ENCODE data around the gene ANGPTL3. TPM values are rescaled to one million over a fixed set of nuclear protein-coding genes. Genes with fewer than 3 reads are reported as not detected.
"Not testable (repeated sequence)": the region's sequence is repeated elsewhere in the genome, so short reads cannot be mapped to it uniquely, and the experiment has no call there.

ANGPTL3 gene
- polyA plus RNA-seq, 1 donor (not counting 4 experiments of a cell fraction or from before 2014, with no cell fraction given), result not detected

DNA sequence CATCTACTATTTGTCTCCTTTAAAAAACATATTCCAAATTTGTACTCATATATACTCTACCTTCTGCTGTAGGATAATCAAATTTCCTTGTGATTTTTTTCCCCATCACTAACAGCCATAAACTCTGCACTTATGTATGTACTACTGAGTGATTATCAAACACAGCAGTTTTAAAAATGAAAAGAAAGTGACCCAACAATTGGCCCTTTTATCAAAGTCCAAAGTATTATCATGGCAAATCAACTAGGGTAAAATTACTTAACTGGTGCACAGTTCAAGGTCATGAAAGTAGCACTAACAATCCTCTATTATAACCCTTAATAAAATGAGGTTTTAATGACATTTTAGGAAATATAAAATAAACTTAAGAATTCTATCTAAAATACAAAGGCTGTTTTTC is 11.6 kb downstream of the ANGPTL3 start:
- no peaks in the 10 kb centered on the region for H3K4me1 ChIP-seq (ENCODE audit: control insufficient read depth, extremely low read depth, insufficient read depth, low read length)
- no peaks in the 10 kb centered on the region for H3K9me3 ChIP-seq (ENCODE audit: control insufficient read depth, low read depth, low read length)
- DNase-seq (ENCODE audit: low read depth, low spot score) (no peak), FAIRE-seq (no peak)
- H3K9ac ChIP-seq (ENCODE audit: control insufficient read depth, extremely low read depth, insufficient read depth, low read length), result no peak overlapping the region
- H3K79me2 ChIP-seq (ENCODE audit: control insufficient read depth, insufficient read depth, low read length), result no peaks in the 10 kb centered on the region
- no peak overlapping the region for H2AFZ ChIP-seq (ENCODE audit: control insufficient read depth, low read length)
- TF ChIP-seq EZH2 (IDR thresholded peaks at IDR 0.05; ENCODE audit: low read length), result no peak
- TF ChIP-seq, protein P1, sequence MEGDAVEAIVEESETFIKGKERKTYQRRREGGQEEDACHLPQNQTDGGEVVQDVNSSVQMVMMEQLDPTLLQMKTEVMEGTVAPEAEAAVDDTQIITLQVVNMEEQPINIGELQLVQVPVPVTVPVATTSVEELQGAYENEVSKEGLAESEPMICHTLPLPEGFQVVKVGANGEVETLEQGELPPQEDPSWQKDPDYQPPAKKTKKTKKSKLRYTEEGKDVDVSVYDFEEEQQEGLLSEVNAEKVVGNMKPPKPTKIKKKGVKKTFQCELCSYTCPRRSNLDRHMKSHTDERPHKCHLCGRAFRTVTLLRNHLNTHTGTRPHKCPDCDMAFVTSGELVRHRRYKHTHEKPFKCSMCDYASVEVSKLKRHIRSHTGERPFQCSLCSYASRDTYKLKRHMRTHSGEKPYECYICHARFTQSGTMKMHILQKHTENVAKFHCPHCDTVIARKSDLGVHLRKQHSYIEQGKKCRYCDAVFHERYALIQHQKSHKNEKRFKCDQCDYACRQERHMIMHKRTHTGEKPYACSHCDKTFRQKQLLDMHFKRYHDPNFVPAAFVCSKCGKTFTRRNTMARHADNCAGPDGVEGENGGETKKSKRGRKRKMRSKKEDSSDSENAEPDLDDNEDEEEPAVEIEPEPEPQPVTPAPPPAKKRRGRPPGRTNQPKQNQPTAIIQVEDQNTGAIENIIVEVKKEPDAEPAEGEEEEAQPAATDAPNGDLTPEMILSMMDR (optimal IDR thresholded peaks at IDR 0.05 in 1 of 3, IDR thresholded peaks at IDR 0.05 in 1 of 3, conservative IDR thresholded peaks at IDR 0.05 in 1 of 3; ENCODE audit: extremely low read depth in 1 of 3, insufficient read depth in 2 of 3, low read length in 3 of 3), result no peak
- no peaks in the 10 kb centered on the region for H3K9me1 ChIP-seq (ENCODE audit: control insufficient read depth, extremely low read depth, insufficient read depth, low read length)
- H4K20me1 ChIP-seq (ENCODE audit: control insufficient read depth, extremely low read depth, insufficient read depth, low read length), result no peaks in the 10 kb centered on the region
- H3K36me3 ChIP-seq (ENCODE audit: control insufficient read depth in 2 of 2, extremely low read depth in 1 of 2, insufficient read depth in 2 of 2, low read length in 2 of 2), result no peaks in the 10 kb centered on the region
- no peak overlapping the region for H3K4me3 ChIP-seq (ENCODE audit: control insufficient read depth in 2 of 3, extremely low read depth in 1 of 3, insufficient read depth in 2 of 3, low read depth in 1 of 3, low read length in 3 of 3)
- no peak overlapping the region for H3K4me2 ChIP-seq (ENCODE audit: control insufficient read depth, extremely low read depth, insufficient read depth, low read depth, low read length)
- H3K27me3 ChIP-seq (ENCODE audit: control insufficient read depth, extremely low read depth, insufficient read depth, low read length), result no peaks in the 10 kb centered on the region
- no peak overlapping the region for H3K27ac ChIP-seq (ENCODE audit: control insufficient read depth, insufficient read depth, low read length)
- dilution Hi-C loops (cut with MboI; ENCODE audit: extremely low pct_ligation_motif_present, low sequenced_read_pairs), result no loop called here

DNA sequence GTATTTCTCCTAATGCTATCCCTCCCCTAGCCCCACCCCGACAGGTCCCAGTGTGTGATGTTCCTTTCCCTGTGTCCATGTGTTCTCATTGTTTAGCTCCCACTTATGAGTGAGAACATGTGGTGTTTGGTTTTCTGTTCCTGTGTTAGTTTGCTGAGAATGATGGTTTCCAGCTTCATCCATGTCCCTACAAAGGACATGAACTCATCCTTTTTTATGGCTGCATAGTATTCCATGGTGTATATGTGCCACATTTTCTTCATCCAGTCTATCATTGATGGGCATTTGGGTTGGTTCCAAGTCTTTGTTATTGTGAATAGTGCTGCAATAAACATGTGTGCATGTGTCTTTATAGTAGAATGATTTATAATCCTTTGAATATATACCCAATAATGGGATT is 13.3 kb downstream of the ANGPTL3 start:
- H3K79me2 ChIP-seq (ENCODE audit: control insufficient read depth, insufficient read depth, low read length); H3K4me2 ChIP-seq (ENCODE audit: control insufficient read depth, extremely low read depth, insufficient read depth, low read depth, low read length); H2AFZ ChIP-seq (ENCODE audit: control insufficient read depth, low read length); H3K4me1 ChIP-seq (ENCODE audit: control insufficient read depth, extremely low read depth, insufficient read depth, low read length); H3K4me3 ChIP-seq (ENCODE audit: control insufficient read depth in 2 of 3, extremely low read depth in 1 of 3, insufficient read depth in 2 of 3, low read depth in 1 of 3, low read length in 3 of 3); H3K27ac ChIP-seq (ENCODE audit: control insufficient read depth, insufficient read depth, low read length); FAIRE-seq; H3K9me1 ChIP-seq (ENCODE audit: control insufficient read depth, extremely low read depth, insufficient read depth, low read length); dilution Hi-C loops (cut with MboI; ENCODE audit: extremely low pct_ligation_motif_present, low sequenced_read_pairs); H3K36me3 ChIP-seq (ENCODE audit: control insufficient read depth in 2 of 2, extremely low read depth in 1 of 2, insufficient read depth in 2 of 2, low read length in 2 of 2); H3K9ac ChIP-seq (ENCODE audit: control insufficient read depth, extremely low read depth, insufficient read depth, low read length); DNase-seq (ENCODE audit: low read depth, low spot score); H3K9me3 ChIP-seq (ENCODE audit: control insufficient read depth, low read depth, low read length); H4K20me1 ChIP-seq (ENCODE audit: control insufficient read depth, extremely low read depth, insufficient read depth, low read length); H3K27me3 ChIP-seq (ENCODE audit: control insufficient read depth, extremely low read depth, insufficient read depth, low read length): not testable (repeated sequence)

DNA sequence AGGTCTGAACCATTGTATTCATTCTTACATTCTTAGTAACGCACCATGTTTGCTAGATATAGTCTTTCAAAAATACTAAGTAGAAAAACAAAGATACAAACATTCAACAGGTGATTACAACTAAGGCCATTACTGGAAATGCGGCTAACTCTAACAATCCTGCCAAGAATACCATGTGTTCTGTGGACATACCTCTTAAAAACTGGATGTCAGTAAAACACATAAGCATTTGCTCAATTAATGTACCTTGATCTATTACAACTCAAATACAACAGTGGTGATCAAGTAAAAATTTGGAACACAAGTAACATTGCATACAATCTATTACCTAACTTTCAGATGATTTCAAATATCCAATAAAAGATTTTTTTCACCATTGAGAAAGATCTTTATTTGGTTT is 15.4 kb downstream of the ANGPTL3 start:
- H4K20me1 ChIP-seq (ENCODE audit: control insufficient read depth, extremely low read depth, insufficient read depth, low read length), result no peaks in the 10 kb centered on the region
- no peaks in the 10 kb centered on the region for H3K79me2 ChIP-seq (ENCODE audit: control insufficient read depth, insufficient read depth, low read length)
- no peak overlapping the region for H3K4me3 ChIP-seq (ENCODE audit: control insufficient read depth in 2 of 3, extremely low read depth in 1 of 3, insufficient read depth in 2 of 3, low read depth in 1 of 3, low read length in 3 of 3)
- H3K9ac ChIP-seq (ENCODE audit: control insufficient read depth, extremely low read depth, insufficient read depth, low read length), result no peak overlapping the region
- H3K4me2 ChIP-seq (ENCODE audit: control insufficient read depth, extremely low read depth, insufficient read depth, low read depth, low read length), result no peak overlapping the region
- no peaks in the 10 kb centered on the region for H3K4me1 ChIP-seq (ENCODE audit: control insufficient read depth, extremely low read depth, insufficient read depth, low read length)
- no peaks in the 10 kb centered on the region for H3K27me3 ChIP-seq (ENCODE audit: control insufficient read depth, extremely low read depth, insufficient read depth, low read length)
- H3K36me3 ChIP-seq (ENCODE audit: control insufficient read depth in 2 of 2, extremely low read depth in 1 of 2, insufficient read depth in 2 of 2, low read length in 2 of 2), result no peaks in the 10 kb centered on the region
- H2AFZ ChIP-seq (ENCODE audit: control insufficient read depth, low read length), result no peak overlapping the region
- FAIRE-seq, result no peak
- DNase-seq (ENCODE audit: low read depth, low spot score), result no peak
- dilution Hi-C loops (cut with MboI; ENCODE audit: extremely low pct_ligation_motif_present, low sequenced_read_pairs), result no loop called here
- TF ChIP-seq, protein P1 (optimal IDR thresholded peaks at IDR 0.05 in 1 of 3, IDR thresholded peaks at IDR 0.05 in 1 of 3, conservative IDR thresholded peaks at IDR 0.05 in 1 of 3; ENCODE audit: extremely low read depth in 1 of 3, insufficient read depth in 2 of 3, low read length in 3 of 3), result no peak
- no peak for TF ChIP-seq EZH2 (IDR thresholded peaks at IDR 0.05; ENCODE audit: low read length)
- no peak overlapping the region for H3K27ac ChIP-seq (ENCODE audit: control insufficient read depth, insufficient read depth, low read length)
- H3K9me1 ChIP-seq (ENCODE audit: control insufficient read depth, extremely low read depth, insufficient read depth, low read length), result no peaks in the 10 kb centered on the region
- no peaks in the 10 kb centered on the region for H3K9me3 ChIP-seq (ENCODE audit: control insufficient read depth, low read depth, low read length)
